Measurements from ENCODE around the gene PDYN. TPM values are rescaled to one million over a fixed set of nuclear protein-coding genes. Genes with fewer than 3 reads are reported as not detected.

PDYN gene
- total and polyA plus RNA-seq, 3 experiments from 2014 or later, result not detected

DNA sequence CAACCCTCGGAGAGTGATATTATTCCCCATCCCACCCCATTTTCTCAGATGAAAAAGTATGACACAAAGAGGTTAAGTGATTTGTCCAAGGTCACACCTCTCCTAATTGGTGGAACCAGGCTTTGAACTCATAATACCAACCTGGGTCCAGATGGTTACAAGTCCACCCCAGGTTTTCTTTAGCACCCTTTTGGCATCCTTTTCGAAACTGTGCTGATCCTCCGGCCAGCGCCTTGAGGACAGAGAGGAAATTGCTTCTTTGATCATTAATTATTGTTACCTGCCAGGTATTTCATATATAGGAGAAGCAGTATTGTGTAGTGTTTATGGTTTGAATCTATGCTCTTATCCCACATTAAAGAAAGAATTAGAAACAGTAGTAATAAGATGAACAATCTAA is 29.3 kb upstream of the PDYN start:
- Histone ChIP-seq H3K36me3 (ENCODE audit: insufficient read depth, low read length) (no peaks in the 10 kb centered on the region), H3K4me3 (ENCODE audit: low read length) (no peak overlapping the region), H3K9me3 (ENCODE audit: low read length) (no peaks in the 10 kb centered on the region), H3K4me1 (ENCODE audit: insufficient read depth, low read length) (no peaks in the 10 kb centered on the region), H3K27ac (ENCODE audit: low read depth, low read length) (no peak overlapping the region), H3K27me3 (ENCODE audit: insufficient read depth, low read length, poor library complexity, severe bottlenecking) (no peaks in the 10 kb centered on the region)
- H3K9me3 Mint-ChIP-seq, result peaks cover 0 to 10% (median 6%) of the 10 kb centered on the region in 5 donors
- ChIA-PET POLR2A (no interaction called here), CTCF (no interaction called here)
- peaks cover 15 to 24% of the 10 kb centered on the region in 2 donors for H3K27me3 Mint-ChIP-seq
- H3K36me3 Mint-ChIP-seq, result peaks cover 0 to 2% (median 0%) of the 10 kb centered on the region in 3 donors
- DNase-seq, result no peak
- H3K27ac Mint-ChIP-seq, result no peak overlapping the region
- no peak overlapping the region for H3K4me3 Mint-ChIP-seq
- no peaks in the 10 kb centered on the region for H3K4me1 Mint-ChIP-seq

DNA sequence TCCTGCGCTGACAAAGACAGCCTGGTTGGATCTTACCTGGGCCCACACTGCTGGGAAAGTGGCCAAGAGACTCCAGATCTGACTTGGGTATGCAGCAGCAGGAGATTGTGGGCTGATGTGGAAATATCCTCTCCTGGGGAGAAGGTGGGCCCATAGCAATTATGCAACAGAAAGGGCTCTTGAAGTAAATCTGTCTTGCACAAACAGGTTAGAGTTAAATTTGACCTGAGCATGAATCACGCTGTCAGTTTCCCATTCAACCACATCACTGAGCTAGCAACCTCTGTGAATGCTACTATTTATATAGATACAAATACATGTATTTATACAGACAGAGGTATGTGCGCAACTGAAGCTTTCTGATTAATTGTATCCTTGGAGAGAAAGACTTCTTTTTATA is 28.3 kb upstream of the PDYN start:
- DNase-seq, result no peak
- Mint-ChIP-seq H3K27me3 (peaks cover 13 to 20% of the 10 kb centered on the region in 2 donors), H3K27ac (no peak overlapping the region), H3K4me1 (no peaks in the 10 kb centered on the region), H3K9me3 (peaks cover 0 to 5% (median 3%) of the 10 kb centered on the region in 5 donors), H3K36me3 (peaks cover 0 to 2% (median 0%) of the 10 kb centered on the region in 3 donors), H3K4me3 (no peak overlapping the region)
- Histone ChIP-seq H3K27ac (ENCODE audit: low read depth, low read length) (no peak overlapping the region), H3K4me3 (ENCODE audit: low read length) (no peak overlapping the region), H3K4me1 (ENCODE audit: insufficient read depth, low read length) (no peaks in the 10 kb centered on the region), H3K9me3 (ENCODE audit: low read length) (no peaks in the 10 kb centered on the region), H3K27me3 (ENCODE audit: insufficient read depth, low read length, poor library complexity, severe bottlenecking) (no peaks in the 10 kb centered on the region), H3K36me3 (ENCODE audit: insufficient read depth, low read length) (no peaks in the 10 kb centered on the region)
- POLR2A ChIA-PET, result no interaction called here
- CTCF ChIA-PET, result no interaction called here

DNA sequence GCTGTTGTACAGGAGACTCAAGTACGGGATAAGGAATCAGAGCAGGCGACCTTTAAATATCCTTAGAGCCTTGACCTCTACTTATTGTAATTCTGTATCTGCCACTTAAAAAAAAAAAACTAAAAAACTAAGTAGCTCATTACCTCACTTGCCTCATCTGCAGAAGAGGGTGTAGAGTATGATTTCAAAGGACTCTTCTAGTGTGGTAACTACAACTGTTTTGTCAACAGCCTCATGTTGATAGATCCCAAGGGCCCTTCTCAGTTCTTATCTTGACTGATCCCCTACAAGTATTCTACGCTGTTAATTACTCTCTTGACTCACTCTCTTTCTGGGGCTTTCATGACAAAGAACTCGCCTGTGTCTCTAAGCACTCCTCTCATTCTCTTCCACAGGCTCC is 16.7 kb upstream of the PDYN start:
- Histone ChIP-seq H3K36me3 (ENCODE audit: insufficient read depth, low read length) (no peaks in the 10 kb centered on the region), H3K27ac (ENCODE audit: low read depth, low read length) (no peak overlapping the region), H3K4me1 (ENCODE audit: insufficient read depth, low read length) (no peaks in the 10 kb centered on the region), H3K4me3 (ENCODE audit: low read length) (no peak overlapping the region), H3K9me3 (ENCODE audit: low read length) (no peaks in the 10 kb centered on the region), H3K27me3 (ENCODE audit: insufficient read depth, low read length, poor library complexity, severe bottlenecking) (no peaks in the 10 kb centered on the region)
- Mint-ChIP-seq H3K27me3 (peaks cover 20 to 68% of the 10 kb centered on the region in 2 donors), H3K4me1 (no peaks in the 10 kb centered on the region), H3K36me3 (no peaks in the 10 kb centered on the region), H3K9me3 (no peaks in the 10 kb centered on the region), H3K4me3 (no peak overlapping the region), H3K27ac (no peak overlapping the region)
- CTCF ChIA-PET, result no interaction called here
- no peak for DNase-seq
- POLR2A ChIA-PET, result no interaction called here

DNA sequence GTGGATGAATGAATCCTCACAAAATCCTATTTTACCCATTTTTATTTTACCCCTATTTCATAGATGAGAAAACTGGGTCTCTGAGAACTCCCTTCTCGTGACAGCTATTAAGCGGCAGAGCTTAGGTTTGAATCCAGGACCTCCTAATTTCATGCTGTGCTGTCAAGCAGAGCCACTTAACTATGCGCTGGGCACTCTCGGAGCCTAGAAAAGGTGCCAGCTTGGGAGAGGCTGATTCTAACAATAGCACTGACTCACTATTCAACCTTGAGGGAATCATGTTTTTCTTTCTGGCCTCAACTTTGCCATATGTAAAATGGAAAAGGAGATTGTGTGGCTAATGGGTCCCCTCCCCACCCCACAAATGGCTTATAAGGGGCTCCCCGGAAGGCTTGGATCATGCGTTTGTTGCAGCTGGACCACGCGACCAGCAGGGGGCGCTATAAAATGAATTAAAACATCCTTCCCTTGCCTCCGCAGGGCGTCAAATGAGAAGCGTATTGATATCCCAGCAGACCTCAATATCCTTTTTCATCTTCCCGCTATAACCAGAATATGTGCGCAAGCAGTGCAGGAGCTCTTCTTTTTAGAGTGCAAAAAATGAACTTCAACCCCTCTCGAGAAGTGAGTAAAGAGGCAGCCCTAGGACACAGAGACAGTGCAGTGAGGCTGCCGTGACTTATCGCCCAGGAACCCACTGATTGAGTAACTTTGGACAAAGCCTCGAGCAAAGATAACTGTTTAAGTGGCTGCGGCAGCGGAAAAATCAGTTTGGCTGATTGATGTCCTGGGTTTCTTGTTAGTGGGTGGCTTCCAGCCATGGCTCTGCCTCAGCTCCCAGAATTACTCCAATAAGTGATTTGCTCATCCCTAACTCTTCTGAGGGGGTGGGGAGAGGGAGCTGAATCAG is 12.8 kb upstream of the PDYN start:
- POLR2A ChIA-PET, result no interaction called here
- Mint-ChIP-seq H3K27ac (no peak overlapping the region), H3K9me3 (no peaks in the 10 kb centered on the region), H3K4me3 (no peak overlapping the region), H3K36me3 (no peaks in the 10 kb centered on the region), H3K27me3 (peaks cover 24 to 54% of the 10 kb centered on the region in 2 donors), H3K4me1 (no peaks in the 10 kb centered on the region)
- peak in 2 of 5 donors; percentile 8 to 9 for DNase-seq
- Histone ChIP-seq H3K4me3 (ENCODE audit: low read length) (no peak overlapping the region), H3K27ac (ENCODE audit: low read depth, low read length) (no peak overlapping the region), H3K9me3 (ENCODE audit: low read length) (no peaks in the 10 kb centered on the region), H3K36me3 (ENCODE audit: insufficient read depth, low read length) (no peaks in the 10 kb centered on the region), H3K4me1 (ENCODE audit: insufficient read depth, low read length) (no peaks in the 10 kb centered on the region), H3K27me3 (ENCODE audit: insufficient read depth, low read length, poor library complexity, severe bottlenecking) (no peaks in the 10 kb centered on the region)
- CTCF ChIA-PET, result interaction anchor here (0.6 to 2.4 kb wide), 3 partner anchors 34 to 166 kb away, joined by 3 to 12 read pairs (median 4); no protein-coding TSS in a partner anchor

DNA sequence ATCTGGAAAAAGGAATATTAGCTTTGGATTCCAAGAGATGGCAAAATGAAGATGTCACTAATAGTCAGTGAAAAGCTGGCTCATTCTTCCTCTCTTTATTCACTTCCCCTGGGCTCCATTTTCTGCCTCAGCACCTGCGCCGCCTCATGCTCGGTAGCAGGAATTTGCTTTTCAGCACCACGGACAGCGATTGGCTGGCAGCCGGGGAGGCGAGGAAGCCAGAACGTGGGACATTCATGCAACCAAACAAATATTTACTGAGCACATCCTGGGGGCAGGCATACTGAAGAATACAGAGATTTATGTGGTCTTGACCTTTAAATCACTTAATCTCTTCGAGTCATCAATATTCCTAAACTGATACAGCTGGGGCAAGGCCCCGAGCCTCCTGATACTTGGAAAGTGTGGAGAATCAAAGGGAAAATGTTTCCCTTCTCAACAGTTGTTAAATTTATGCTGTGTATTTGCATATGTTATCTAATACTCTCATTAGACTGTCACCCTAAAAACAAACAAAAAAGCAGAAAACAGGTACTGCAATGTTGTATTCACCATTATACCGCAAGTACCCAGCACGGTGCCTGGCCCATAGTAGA is 12.1 kb upstream of the PDYN start:
- no peaks in the 10 kb centered on the region for H3K27me3 ChIP-seq (ENCODE audit: insufficient read depth, low read length, poor library complexity, severe bottlenecking)
- POLR2A ChIA-PET, result no interaction called here
- no peaks in the 10 kb centered on the region for H3K4me1 ChIP-seq (ENCODE audit: insufficient read depth, low read length)
- H3K27me3 Mint-ChIP-seq, result peaks cover 26 to 51% of the 10 kb centered on the region in 2 donors
- no peak overlapping the region for H3K4me3 ChIP-seq (ENCODE audit: low read length)
- no peaks in the 10 kb centered on the region for H3K36me3 ChIP-seq (ENCODE audit: insufficient read depth, low read length)
- H3K27ac Mint-ChIP-seq, result no peak overlapping the region
- no peaks in the 10 kb centered on the region for H3K9me3 Mint-ChIP-seq
- CTCF ChIA-PET, result interaction anchor here (0.6 to 2.4 kb wide), 4 partner anchors 19 to 167 kb away, joined by 3 to 12 read pairs (median 4); no protein-coding TSS in a partner anchor
- no peaks in the 10 kb centered on the region for H3K9me3 ChIP-seq (ENCODE audit: low read length)
- peak; percentile 16 to 66 (median 33) for DNase-seq
- H3K4me3 Mint-ChIP-seq, result no peak overlapping the region
- H3K4me1 Mint-ChIP-seq, result no peaks in the 10 kb centered on the region
- H3K36me3 Mint-ChIP-seq, result no peaks in the 10 kb centered on the region
- H3K27ac ChIP-seq (ENCODE audit: low read depth, low read length), result no peak overlapping the region

DNA sequence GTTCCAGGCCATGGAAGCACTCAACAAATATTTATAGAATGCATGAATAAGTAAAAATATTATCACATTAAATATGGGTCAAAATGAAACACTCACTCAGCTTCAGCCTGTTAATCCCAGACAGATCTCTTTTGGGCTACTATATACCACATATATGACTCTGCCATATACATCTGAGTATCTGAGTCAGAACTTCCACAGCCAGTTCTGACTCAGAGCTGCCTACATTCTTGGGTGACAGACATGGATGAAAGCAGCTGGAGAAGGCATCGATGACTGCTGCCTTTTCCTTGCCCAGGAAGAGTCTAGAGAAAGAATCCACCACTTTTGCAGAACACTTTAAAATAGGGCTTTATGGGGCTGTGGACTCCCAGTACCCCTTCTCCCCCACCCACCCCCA is 11.5 kb upstream of the PDYN start:
- Histone ChIP-seq H3K36me3 (ENCODE audit: insufficient read depth, low read length) (no peaks in the 10 kb centered on the region), H3K4me1 (ENCODE audit: insufficient read depth, low read length) (no peaks in the 10 kb centered on the region), H3K9me3 (ENCODE audit: low read length) (no peaks in the 10 kb centered on the region), H3K27me3 (ENCODE audit: insufficient read depth, low read length, poor library complexity, severe bottlenecking) (no peaks in the 10 kb centered on the region), H3K4me3 (ENCODE audit: low read length) (no peak overlapping the region), H3K27ac (ENCODE audit: low read depth, low read length) (no peak overlapping the region)
- ChIA-PET CTCF (interaction anchor here (1.0 to 1.9 kb wide), 2 partner anchors 18 to 65 kb away, joined by 3 to 4 read pairs; no protein-coding TSS in a partner anchor), POLR2A (no interaction called here)
- no peaks in the 10 kb centered on the region for H3K9me3 Mint-ChIP-seq
- DNase-seq, result no peak
- H3K36me3 Mint-ChIP-seq, result no peaks in the 10 kb centered on the region
- no peak overlapping the region for H3K4me3 Mint-ChIP-seq
- no peak overlapping the region for H3K27ac Mint-ChIP-seq
- H3K27me3 Mint-ChIP-seq, result peaks cover 26 to 46% of the 10 kb centered on the region in 2 donors
- H3K4me1 Mint-ChIP-seq, result no peaks in the 10 kb centered on the region

DNA sequence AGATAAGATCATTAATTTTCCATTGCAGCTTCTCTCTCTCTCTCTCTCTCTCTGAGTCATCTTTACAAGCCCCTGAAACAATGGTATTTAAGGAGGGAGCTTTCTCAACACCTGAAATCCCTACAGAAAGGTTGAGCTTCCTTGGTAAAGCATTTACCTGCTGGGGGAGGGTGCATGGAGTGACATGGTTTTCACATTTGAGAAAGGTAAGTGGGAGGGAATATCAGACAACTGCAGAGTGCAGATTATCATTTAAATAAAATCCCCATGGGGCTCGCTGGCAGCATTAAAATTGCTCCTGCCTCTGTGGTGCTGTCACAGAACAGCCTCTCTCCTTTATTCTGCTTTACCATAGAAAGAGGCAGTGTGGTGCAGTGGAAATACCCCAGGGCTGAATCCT is 10.3 kb upstream of the PDYN start:
- no peak for DNase-seq
- Histone ChIP-seq H3K27ac (ENCODE audit: low read depth, low read length) (no peak overlapping the region), H3K27me3 (ENCODE audit: insufficient read depth, low read length, poor library complexity, severe bottlenecking) (no peaks in the 10 kb centered on the region), H3K36me3 (ENCODE audit: insufficient read depth, low read length) (no peaks in the 10 kb centered on the region), H3K4me1 (ENCODE audit: insufficient read depth, low read length) (no peaks in the 10 kb centered on the region), H3K4me3 (ENCODE audit: low read length) (no peak overlapping the region), H3K9me3 (ENCODE audit: low read length) (no peaks in the 10 kb centered on the region)
- H3K4me3 Mint-ChIP-seq, result no peak overlapping the region
- POLR2A ChIA-PET, result no interaction called here
- H3K27me3 Mint-ChIP-seq, result peaks cover 23 to 38% of the 10 kb centered on the region in 2 donors
- CTCF ChIA-PET, result no interaction called here
- H3K36me3 Mint-ChIP-seq, result no peaks in the 10 kb centered on the region
- no peak overlapping the region for H3K27ac Mint-ChIP-seq
- no peaks in the 10 kb centered on the region for H3K9me3 Mint-ChIP-seq
- no peaks in the 10 kb centered on the region for H3K4me1 Mint-ChIP-seq

DNA sequence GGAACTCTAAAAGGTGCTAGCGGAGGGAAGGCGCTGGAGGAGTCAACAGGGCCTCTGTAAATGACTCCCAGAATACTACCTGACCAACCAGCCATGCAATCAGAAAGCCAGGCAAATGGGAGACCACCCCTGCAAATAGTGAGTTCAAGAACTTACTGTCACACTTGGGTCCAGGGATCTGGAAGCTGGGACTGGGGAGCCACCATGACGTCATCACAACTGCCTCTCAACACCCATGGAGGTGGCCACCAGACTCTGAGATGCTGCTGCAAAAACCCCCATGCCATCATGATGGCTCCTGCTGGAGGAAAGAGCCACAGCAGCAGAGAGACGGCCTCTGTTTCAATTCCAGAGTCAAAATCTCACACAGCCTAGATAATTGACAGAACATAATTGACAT is 8.5 kb upstream of the PDYN start:
- H3K4me3 Mint-ChIP-seq, result no peak overlapping the region
- H3K27ac ChIP-seq (ENCODE audit: low read depth, low read length), result no peak overlapping the region
- H3K27ac Mint-ChIP-seq, result no peak overlapping the region
- POLR2A ChIA-PET, result no interaction called here
- H3K9me3 Mint-ChIP-seq, result no peaks in the 10 kb centered on the region
- no peaks in the 10 kb centered on the region for H3K27me3 ChIP-seq (ENCODE audit: insufficient read depth, low read length, poor library complexity, severe bottlenecking)
- H3K36me3 Mint-ChIP-seq, result no peaks in the 10 kb centered on the region
- no peak overlapping the region for H3K4me3 ChIP-seq (ENCODE audit: low read length)
- H3K27me3 Mint-ChIP-seq, result peaks cover 21 to 39% of the 10 kb centered on the region in 2 donors
- CTCF ChIA-PET, result no interaction called here
- no peaks in the 10 kb centered on the region for H3K36me3 ChIP-seq (ENCODE audit: insufficient read depth, low read length)
- DNase-seq, result no peak
- no peaks in the 10 kb centered on the region for H3K4me1 ChIP-seq (ENCODE audit: insufficient read depth, low read length)
- no peaks in the 10 kb centered on the region for H3K4me1 Mint-ChIP-seq
- no peaks in the 10 kb centered on the region for H3K9me3 ChIP-seq (ENCODE audit: low read length)

All from CD8-positive, alpha-beta memory T cell (primary cell).